GM23248 (cell line): ENCODE measurements around the gene EVPL.

Experiments used
- EZH2 ChIP-seq: fragments of 200-600 bp; sonication (generic); IDR thresholded peaks from 2 replicates; pipeline ENCODE4 v1.6.1; 2018; ENCODE audit warnings: antibody characterized with exemption, mild to moderate bottlenecking; ENCODE audit not compliant: insufficient read depth, poor library complexity, severe bottlenecking
- EZH2phosphoT487 ChIP-seq: fragments of 200-600 bp; sonication (generic); IDR thresholded peaks from 2 replicates; pipeline ENCODE4 v1.6.1; 2018; ENCODE audit warnings: antibody characterized with exemption, moderate library complexity, mild to moderate bottlenecking, low read depth; ENCODE audit not compliant: insufficient read depth

DNA sequence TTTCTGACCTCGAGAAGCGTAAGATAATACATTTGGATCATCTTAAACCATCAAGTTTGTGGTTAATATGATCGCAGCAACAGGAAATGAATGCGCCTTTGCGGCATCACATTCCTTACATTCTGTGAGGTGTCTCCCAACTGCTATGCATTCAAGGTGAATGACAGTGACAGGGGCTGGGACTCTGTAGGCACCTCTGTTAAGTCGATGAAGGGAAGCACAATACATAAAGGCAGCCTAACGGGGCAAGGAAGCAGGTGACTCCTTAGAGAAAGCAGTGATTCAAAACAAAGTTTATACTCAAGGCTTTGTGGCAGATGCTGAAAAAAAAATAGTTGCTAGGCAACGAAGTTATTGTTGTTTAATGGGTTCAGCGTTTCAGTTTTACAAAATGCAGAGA is 21.6 kb upstream of the EVPL start:
- TF ChIP-seq EZH2phosphoT487 (no peak), EZH2 (no peak)
